ENCODE results near the gene CCNF.

Gene CCNF

DNA sequence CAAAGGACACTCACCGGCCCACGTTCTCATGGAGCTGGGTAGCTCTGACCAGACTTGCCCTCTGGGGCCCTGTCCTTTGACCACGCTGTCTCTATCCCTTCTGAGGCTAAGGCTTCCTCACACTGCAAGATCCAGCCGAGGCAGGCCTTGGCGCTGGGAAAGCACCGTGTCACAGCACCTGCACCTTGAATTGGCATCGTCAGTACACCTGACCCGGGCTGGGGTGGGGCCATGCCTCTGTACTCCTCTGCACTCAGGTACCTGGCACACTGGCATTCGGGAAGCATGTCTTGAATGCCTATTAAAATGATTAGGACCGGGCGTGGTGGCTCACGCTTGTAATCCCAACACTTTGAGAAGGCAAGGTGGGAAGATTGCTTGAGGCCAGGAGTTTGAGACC lies 51.7 kb downstream of the CCNF start:
- in situ Hi-C loops (cut with MboI; ENCODE audit: low sequenced_read_pairs, unreplicated experiment): loop anchor here (25.0 kb wide), 1 partner anchor 469 kb away; the partner anchor contains the start of genes NPW and ZNF598

GRCh38 chr16:2481676-2482075 lies 52.4 kb downstream of the CCNF start:
- TF ChIP-seq, protein P1, sequence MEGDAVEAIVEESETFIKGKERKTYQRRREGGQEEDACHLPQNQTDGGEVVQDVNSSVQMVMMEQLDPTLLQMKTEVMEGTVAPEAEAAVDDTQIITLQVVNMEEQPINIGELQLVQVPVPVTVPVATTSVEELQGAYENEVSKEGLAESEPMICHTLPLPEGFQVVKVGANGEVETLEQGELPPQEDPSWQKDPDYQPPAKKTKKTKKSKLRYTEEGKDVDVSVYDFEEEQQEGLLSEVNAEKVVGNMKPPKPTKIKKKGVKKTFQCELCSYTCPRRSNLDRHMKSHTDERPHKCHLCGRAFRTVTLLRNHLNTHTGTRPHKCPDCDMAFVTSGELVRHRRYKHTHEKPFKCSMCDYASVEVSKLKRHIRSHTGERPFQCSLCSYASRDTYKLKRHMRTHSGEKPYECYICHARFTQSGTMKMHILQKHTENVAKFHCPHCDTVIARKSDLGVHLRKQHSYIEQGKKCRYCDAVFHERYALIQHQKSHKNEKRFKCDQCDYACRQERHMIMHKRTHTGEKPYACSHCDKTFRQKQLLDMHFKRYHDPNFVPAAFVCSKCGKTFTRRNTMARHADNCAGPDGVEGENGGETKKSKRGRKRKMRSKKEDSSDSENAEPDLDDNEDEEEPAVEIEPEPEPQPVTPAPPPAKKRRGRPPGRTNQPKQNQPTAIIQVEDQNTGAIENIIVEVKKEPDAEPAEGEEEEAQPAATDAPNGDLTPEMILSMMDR (IDR thresholded peaks at IDR 0.05; ENCODE audit: borderline replicate concordance, control extremely low read depth, extremely low read depth, insufficient read depth, missing control alignments): no peak
- in situ Hi-C loops (cut with MboI; ENCODE audit: low sequenced_read_pairs, unreplicated experiment): loop anchor here (25.0 kb wide), 1 partner anchor 469 kb away; the partner anchor contains the start of genes NPW and ZNF598
- DNase-seq (ENCODE audit: low spot score): no peak

More for the DNA sequence above, 51.7 kb downstream of the CCNF start:
- TF ChIP-seq, protein P1 (IDR thresholded peaks at IDR 0.05; ENCODE audit: borderline replicate concordance, control extremely low read depth, extremely low read depth, insufficient read depth, missing control alignments): no peak
- no peak for DNase-seq (ENCODE audit: low spot score)

DNA sequence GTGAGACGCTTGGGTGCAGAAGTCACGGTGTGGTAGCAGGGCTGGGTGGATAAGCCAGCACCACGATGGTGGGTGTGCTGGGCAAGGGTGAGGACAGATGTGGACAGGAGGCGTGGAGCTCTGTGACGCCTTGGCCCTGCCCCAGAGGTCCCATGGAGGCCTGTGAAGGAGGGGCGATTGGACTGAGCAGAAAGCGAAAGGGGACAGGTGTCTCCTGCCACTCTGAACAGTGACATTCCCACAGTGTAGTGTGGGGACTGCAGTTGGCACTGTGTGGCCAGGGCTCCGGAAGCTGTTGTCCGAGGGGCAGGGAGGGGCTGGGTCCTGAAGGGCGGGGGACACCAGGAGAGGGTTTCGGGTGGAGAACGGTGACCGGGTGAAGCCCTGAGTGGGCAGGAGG lies 53.0 kb downstream of the CCNF start:
- TF ChIP-seq, protein P1 (IDR thresholded peaks at IDR 0.05; ENCODE audit: borderline replicate concordance, control extremely low read depth, extremely low read depth, insufficient read depth, missing control alignments): no peak
- in situ Hi-C loops (cut with MboI; ENCODE audit: low sequenced_read_pairs, unreplicated experiment): loop anchor here (25.0 kb wide), 1 partner anchor 470 kb away; the partner anchor contains the start of genes NPW and ZNF598
- no peak for DNase-seq (ENCODE audit: low spot score)

- in situ Hi-C loops (cut with MboI; ENCODE audit: low sequenced_read_pairs, unreplicated experiment): loop anchor here (25.0 kb wide), 1 partner anchor 471 kb away; the partner anchor contains the start of genes NPW and ZNF598
- no peak for DNase-seq (ENCODE audit: low spot score)
- TF ChIP-seq, protein P1 (IDR thresholded peaks at IDR 0.05; ENCODE audit: borderline replicate concordance, control extremely low read depth, extremely low read depth, insufficient read depth, missing control alignments): no peak
These were observed 53.7 kb downstream of the CCNF start for GRCh38 chr16:2482708-2483534.

DNA sequence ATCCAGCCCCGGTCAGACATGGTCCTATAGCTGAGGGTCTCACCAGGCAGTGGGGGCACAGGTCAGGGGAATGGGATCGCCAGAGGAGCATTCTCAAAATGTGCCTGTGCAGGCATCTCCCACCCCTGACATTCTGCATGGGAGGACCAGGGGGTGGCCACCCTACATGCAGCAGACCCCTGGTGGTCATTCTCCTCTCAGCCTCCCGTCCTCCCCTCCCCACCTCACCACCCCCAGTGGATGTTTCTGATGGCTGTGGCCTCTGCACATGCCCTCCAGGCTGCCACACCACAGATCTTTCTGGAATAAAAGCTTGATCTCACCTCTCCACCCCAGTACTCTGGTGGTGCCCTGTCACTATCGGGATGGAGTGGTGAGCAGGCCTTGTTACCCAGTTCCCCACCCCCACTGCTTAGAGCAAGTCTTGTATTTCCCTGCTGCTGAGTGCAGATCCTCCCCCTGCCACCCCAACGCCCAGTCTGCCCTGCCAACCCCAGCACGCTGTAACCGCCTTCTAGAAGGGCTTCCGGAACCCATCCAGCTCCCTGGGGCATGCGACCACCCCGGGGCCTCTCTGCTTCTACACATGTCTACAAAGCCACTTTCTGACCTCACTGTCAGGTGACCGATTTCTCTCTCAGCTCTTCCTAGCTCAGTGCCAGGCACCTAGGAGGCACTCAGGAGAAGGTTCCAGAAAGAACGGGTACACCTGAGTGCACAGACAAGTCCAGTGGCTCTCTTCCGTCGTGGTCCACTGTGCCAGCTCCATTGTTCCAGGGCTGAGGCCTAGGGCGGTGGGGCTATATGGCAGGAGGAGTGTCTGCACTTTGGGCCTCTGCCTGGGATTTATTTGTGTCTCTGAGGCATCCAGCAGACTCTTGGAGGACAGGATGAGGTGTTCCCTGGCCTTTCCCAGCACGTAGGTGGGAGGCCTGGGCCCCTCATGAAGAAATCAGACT lies 55.0 kb downstream of the CCNF start:
- TF ChIP-seq, protein P1 (IDR thresholded peaks at IDR 0.05; ENCODE audit: borderline replicate concordance, control extremely low read depth, extremely low read depth, insufficient read depth, missing control alignments): no peak
- DNase-seq (ENCODE audit: low spot score): no peak
- in situ Hi-C loops (cut with MboI; ENCODE audit: low sequenced_read_pairs, unreplicated experiment): loop anchor here (25.0 kb wide), 1 partner anchor 472 kb away; the partner anchor contains the start of genes NPW and ZNF598
